GM18951 (cell line): Measurements from ENCODE around the gene EXD3.

Source experiments
- POLR2A ChIP-seq: IDR thresholded peaks from 4 replicates; pipeline ENCODE4 v1.6.1; 2011; ENCODE audit warnings: mild to moderate bottlenecking; ENCODE audit not compliant: insufficient read length, insufficient read depth; ENCODE audit errors: extremely low read depth
- in situ Hi-C: fragments of 300-500 bp; cut with MboI; formaldehyde crosslinking; loops from one replicate; pipeline ENCODE4 v1.12.0; 2022; ENCODE audit warnings: low sequenced_read_pairs, mixed read lengths, inconsistent platforms; ENCODE audit not compliant: unreplicated experiment

The EXD3 gene

GRCh38 chr9:137371521-137371941 is 51.4 kb downstream of the EXD3 start:
- in situ Hi-C loops = no loop called here

GRCh38 chr9:137370865-137371520 is 52.0 kb downstream of the EXD3 start:
- in situ Hi-C loops = no loop called here
- no peak for TF ChIP-seq POLR2A

More at GRCh38 chr9:137371521-137371941, 51.4 kb downstream of the EXD3 start:
- no peak for TF ChIP-seq POLR2A

GRCh38 chr9:137369911-137370764 is 52.8 kb downstream of the EXD3 start:
- TF ChIP-seq POLR2A = no peak
- in situ Hi-C loops = no loop called here

- in situ Hi-C loops = no loop called here
Measured at GRCh38 chr9:137369061-137369787, 53.7 kb downstream of the EXD3 start.

GRCh38 chr9:137368431-137369035 is 54.4 kb downstream of the EXD3 start:
- in situ Hi-C loops = no loop called here
- TF ChIP-seq POLR2A = no peak

More at GRCh38 chr9:137369061-137369787, 53.7 kb downstream of the EXD3 start:
- no peak for TF ChIP-seq POLR2A

GRCh38 chr9:137367506-137368430 is 55.2 kb downstream of the EXD3 start:
- TF ChIP-seq POLR2A = no peak
- in situ Hi-C loops = no loop called here

- TF ChIP-seq POLR2A = no peak
- in situ Hi-C loops = no loop called here
Measured at GRCh38 chr9:137366891-137367381, 56.0 kb downstream of the EXD3 start.

- TF ChIP-seq POLR2A = no peak
- in situ Hi-C loops = no loop called here
Measured at GRCh38 chr9:137366445-137366810, 56.5 kb downstream of the EXD3 start.

GRCh38 chr9:137365552-137366444 is 57.2 kb downstream of the EXD3 start:
- in situ Hi-C loops = no loop called here

GRCh38 chr9:137365056-137365455 is 57.9 kb downstream of the EXD3 start:
- TF ChIP-seq POLR2A = no peak
- in situ Hi-C loops = no loop called here

More at GRCh38 chr9:137365552-137366444, 57.2 kb downstream of the EXD3 start:
- no peak for TF ChIP-seq POLR2A

GRCh38 chr9:137359850-137360249 is 63.1 kb downstream of the EXD3 start:
- in situ Hi-C loops = no loop called here
- TF ChIP-seq POLR2A = no peak

GRCh38 chr9:137358126-137358525 is 64.8 kb downstream of the EXD3 start:
- in situ Hi-C loops = no loop called here
- no peak for TF ChIP-seq POLR2A
